ENCODE measurements around the gene ZIC2. TPM values are rescaled to one million over a fixed set of nuclear protein-coding genes. Genes with fewer than 3 reads are reported as not detected.

Gene ZIC2
- total RNA-seq, 6 donors from 2014 or later = 0.69 to 0.84 TPM; not detected in 4

DNA sequence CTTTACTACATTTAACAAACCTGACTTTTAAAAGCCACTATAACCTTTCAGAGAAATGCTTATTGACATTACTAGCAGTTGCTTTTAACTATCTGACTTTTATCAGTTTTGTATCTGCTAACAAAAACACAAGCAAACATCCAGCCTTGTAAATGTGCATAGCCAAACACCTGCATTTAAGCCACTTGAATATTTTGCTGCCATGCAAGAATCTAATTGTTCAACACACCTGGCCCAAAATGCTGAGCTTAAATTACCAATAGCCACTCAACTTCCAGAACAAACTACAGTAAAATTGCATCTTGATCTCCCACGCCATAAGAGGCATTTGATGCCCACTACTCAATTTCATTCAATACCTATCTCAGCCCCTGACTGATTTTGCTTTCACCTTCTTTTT, 19.3 kb upstream of the ZIC2 start:
- ATAC-seq (ENCODE audit: low FRiP score in 2 of 2) (no peak), DNase-seq (no peak)
- Histone ChIP-seq H3K36me3 (no peaks in the 10 kb centered on the region), H3K4me1 (peaks cover 9 to 18% (median 14%) of the 10 kb centered on the region in 4 donors), H3K27ac (no peak overlapping the region), H3K9me3 (no peaks in the 10 kb centered on the region), H3K4me3 (no peak overlapping the region), H3K27me3 (peaks cover 0 to 46% (median 19%) of the 10 kb centered on the region in 4 donors)
- WGBS, 2 donors = 69 to 75% methylated on average over 1 of the region's 1 CpG
- no peak for TF ChIP-seq POLR2A (IDR thresholded peaks at IDR 0.05)
- TF ChIP-seq POLR2AphosphoS5 (IDR thresholded peaks at IDR 0.05) = no peak
- TF ChIP-seq, protein P1, sequence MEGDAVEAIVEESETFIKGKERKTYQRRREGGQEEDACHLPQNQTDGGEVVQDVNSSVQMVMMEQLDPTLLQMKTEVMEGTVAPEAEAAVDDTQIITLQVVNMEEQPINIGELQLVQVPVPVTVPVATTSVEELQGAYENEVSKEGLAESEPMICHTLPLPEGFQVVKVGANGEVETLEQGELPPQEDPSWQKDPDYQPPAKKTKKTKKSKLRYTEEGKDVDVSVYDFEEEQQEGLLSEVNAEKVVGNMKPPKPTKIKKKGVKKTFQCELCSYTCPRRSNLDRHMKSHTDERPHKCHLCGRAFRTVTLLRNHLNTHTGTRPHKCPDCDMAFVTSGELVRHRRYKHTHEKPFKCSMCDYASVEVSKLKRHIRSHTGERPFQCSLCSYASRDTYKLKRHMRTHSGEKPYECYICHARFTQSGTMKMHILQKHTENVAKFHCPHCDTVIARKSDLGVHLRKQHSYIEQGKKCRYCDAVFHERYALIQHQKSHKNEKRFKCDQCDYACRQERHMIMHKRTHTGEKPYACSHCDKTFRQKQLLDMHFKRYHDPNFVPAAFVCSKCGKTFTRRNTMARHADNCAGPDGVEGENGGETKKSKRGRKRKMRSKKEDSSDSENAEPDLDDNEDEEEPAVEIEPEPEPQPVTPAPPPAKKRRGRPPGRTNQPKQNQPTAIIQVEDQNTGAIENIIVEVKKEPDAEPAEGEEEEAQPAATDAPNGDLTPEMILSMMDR (IDR thresholded peaks at IDR 0.05) = no peak
- no peak for TF ChIP-seq EP300 (IDR thresholded peaks at IDR 0.05)

DNA sequence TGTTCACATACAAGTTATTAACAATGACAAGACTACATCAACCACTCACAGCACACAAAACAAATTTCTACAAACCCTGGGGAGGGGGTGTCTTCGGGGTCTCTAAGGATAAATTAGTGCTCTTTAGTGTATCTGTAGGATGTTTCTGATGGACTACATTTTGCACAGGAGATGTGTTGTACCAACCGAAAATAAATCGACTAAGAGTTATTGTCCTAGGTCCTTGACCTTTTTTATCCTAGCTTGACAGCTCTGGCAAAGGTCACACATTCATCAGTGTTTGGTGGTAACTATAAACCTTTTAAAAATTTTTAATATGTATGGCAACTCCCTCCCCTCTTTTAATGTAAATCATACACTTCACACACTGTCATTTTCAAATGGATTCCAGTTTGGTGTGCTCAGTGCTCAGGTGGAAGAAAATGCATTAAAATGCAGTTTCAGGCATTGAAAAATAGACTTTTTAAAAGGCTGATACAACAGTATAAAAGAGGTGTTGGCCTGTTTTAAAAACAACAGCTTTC, 17.7 kb upstream of the ZIC2 start:
- Histone ChIP-seq H3K36me3 (no peaks in the 10 kb centered on the region), H3K4me1 (peaks cover 18 to 25% (median 22%) of the 10 kb centered on the region in 4 donors), H3K27me3 (peaks cover 3 to 46% (median 24%) of the 10 kb centered on the region in 4 donors), H3K4me3 (no peak overlapping the region), H3K27ac (no peak overlapping the region), H3K9me3 (no peaks in the 10 kb centered on the region)
- TF ChIP-seq POLR2A (IDR thresholded peaks at IDR 0.05) (no peak), EP300 (IDR thresholded peaks at IDR 0.05) (no peak), POLR2AphosphoS5 (IDR thresholded peaks at IDR 0.05) (no peak)
- TF ChIP-seq, protein P1 (IDR thresholded peaks at IDR 0.05) = no peak
- WGBS, 2 donors = 66 to 68% methylated on average over 3 of the region's 3 CpGs
- no peak for ATAC-seq (ENCODE audit: low FRiP score in 2 of 2)
- DNase-seq = no peak

DNA sequence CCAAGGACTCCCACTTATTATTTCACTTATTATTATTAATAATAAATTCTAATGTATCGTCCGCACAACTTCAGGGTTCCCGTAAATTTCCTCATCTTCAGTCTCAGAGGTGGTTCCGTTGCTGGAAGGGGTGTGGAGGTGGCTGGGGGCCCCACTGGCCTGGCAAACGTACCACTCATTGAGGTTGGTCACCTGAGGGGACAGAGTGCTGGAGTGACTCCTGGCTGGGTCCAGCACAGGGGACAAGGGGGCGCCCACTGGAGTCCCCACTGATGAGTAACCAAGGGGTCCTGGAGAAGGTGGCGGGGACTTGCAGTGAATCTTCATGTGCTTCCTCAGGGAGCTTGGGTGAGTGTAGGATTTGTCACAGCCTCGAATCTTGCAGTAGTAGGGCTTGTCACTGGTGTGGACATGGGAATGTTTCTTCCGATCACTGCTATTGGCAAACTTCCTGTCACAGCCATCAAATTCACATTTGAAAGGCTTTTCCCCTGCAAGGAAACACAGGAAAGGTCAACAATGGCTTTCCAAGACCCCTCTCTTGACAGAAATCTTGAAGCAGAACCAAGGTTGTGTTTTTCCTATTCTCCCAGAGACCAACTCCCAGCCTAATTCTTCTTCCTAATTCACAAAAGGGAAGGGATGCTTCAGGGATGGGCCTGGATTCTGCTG, 16.1 kb upstream of the ZIC2 start:
- H3K36me3 ChIP-seq = no peaks in the 10 kb centered on the region
- no peak overlapping the region for H3K4me3 ChIP-seq
- TF ChIP-seq EP300 (IDR thresholded peaks at IDR 0.05) = no peak
- no peak for TF ChIP-seq POLR2A (IDR thresholded peaks at IDR 0.05)
- TF ChIP-seq, protein P1 (IDR thresholded peaks at IDR 0.05) = no peak
- TF ChIP-seq POLR2AphosphoS5 (IDR thresholded peaks at IDR 0.05) = no peak
- H3K27me3 ChIP-seq = peaks cover 4 to 45% (median 27%) of the 10 kb centered on the region in 4 donors
- 86% methylated on average over 9 of the region's 9 CpGs for WGBS, 2 donors
- DNase-seq (no peak), ATAC-seq (ENCODE audit: low FRiP score in 2 of 2) (no peak)
- no peaks in the 10 kb centered on the region for H3K9me3 ChIP-seq
- no peak overlapping the region for H3K27ac ChIP-seq
- H3K4me1 ChIP-seq = peaks cover 21 to 27% (median 23%) of the 10 kb centered on the region in 4 donors

DNA sequence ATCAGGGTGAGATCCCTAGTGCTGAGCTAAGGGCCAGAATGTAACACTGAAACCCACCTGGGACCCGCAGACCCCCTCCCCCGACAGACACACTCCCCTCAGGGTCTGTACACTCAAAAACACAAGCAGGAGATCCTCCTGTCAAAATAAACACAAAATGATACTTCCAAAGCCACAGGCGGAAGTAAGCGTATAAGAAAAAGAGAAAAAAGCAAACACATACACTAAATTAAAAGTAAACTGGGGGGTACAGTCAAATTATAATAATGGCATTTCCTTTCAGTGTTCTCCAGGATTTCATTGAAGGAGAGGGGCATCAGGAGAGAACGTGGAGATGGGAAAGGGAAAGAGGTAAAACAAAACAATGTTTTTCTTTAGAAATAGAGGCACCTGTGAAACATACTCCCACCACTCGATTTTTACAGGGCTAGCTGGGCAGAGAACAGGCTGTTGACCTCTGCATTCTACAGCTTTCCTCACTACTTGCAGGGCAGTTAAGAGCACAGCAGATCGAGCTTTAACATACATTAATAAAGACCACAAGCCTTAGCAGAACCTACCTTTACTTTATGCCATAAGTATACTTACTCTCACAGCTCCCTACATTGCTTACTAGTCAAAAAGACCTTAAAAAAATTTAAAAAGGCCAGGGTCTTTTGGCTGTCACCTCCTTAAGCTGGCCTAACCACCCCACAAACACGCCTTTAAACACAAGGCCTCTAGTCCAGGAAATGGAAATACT, 15.3 kb upstream of the ZIC2 start:
- no peaks in the 10 kb centered on the region for H3K36me3 ChIP-seq
- peaks cover 4 to 48% (median 32%) of the 10 kb centered on the region in 4 donors for H3K27me3 ChIP-seq
- no peak overlapping the region for H3K27ac ChIP-seq
- 74 to 81% methylated on average over 8 of the region's 8 CpGs for WGBS, 2 donors
- H3K4me3 ChIP-seq = no peak overlapping the region
- DNase-seq (no peak), ATAC-seq (ENCODE audit: low FRiP score in 2 of 2) (no peak)
- TF ChIP-seq POLR2A (IDR thresholded peaks at IDR 0.05) = no peak
- TF ChIP-seq, protein P1 (IDR thresholded peaks at IDR 0.05) = no peak
- no peak for TF ChIP-seq EP300 (IDR thresholded peaks at IDR 0.05)
- TF ChIP-seq POLR2AphosphoS5 (IDR thresholded peaks at IDR 0.05) = no peak
- H3K9me3 ChIP-seq = no peaks in the 10 kb centered on the region
- H3K4me1 ChIP-seq = peaks cover 27 to 35% (median 29%) of the 10 kb centered on the region in 4 donors
